Activated CD4-positive, alpha-beta T cell treated with anti-CD3 and anti-CD28 coated beads for 36 hours (primary cell): ENCODE results near the gene NOTUM. TPM values are rescaled to one million over a fixed set of nuclear protein-coding genes. Genes with fewer than 3 reads are reported as not detected.

Experiments
- ATAC-seq: fragments of 200-7000 bp; cut with Tn5 transposase; one replicate; pipeline ENCODE4 v1.10.0; 2021; ENCODE audit warnings: mild to moderate bottlenecking, moderate library complexity
- CTCF ChIA-PET: fragments of 350-600 bp; sonication (Branson Sonifier 250); formaldehyde crosslinking; loops from one replicate; lab custom pipeline; 2021; ENCODE audit warnings: antibody characterized with exemption; lab: Charles Lee
- POLR2A ChIA-PET: fragments of 350-600 bp; sonication (Branson Sonifier 250); formaldehyde crosslinking; loops from one replicate; lab custom pipeline; 2021; ENCODE audit warnings: antibody characterized with exemption, inconsistent platforms; lab: Charles Lee
- DNase-seq: peaks from one replicate; pipeline ENCODE4 v3.0.0-alpha.2; 2020
- H3K27ac Mint-ChIP-seq: one replicate; pipeline ENCODE4 v1.8.0; 2021; ENCODE audit warnings: mixed read lengths
- H3K27me3 Mint-ChIP-seq: one replicate; pipeline ENCODE4 v1.8.0; 2021; ENCODE audit warnings: mixed read lengths
- H3K36me3 Mint-ChIP-seq: one replicate; pipeline ENCODE4 v1.8.0; 2021; ENCODE audit warnings: low read depth, mixed read lengths
- H3K4me1 Mint-ChIP-seq: one replicate; pipeline ENCODE4 v1.8.0; 2021; ENCODE audit warnings: mixed read lengths
- H3K4me3 Mint-ChIP-seq: one replicate; pipeline ENCODE4 v1.8.0; 2021; ENCODE audit warnings: mild to moderate bottlenecking, moderate library complexity, mixed read lengths
- H3K9me3 Mint-ChIP-seq: one replicate; pipeline ENCODE4 v1.8.0; 2021; ENCODE audit warnings: low read depth, mixed read lengths
- intact Hi-C, 2 experiments: fragments of 100-400 bp; cut with DNase I in 1 of 2; cut with micrococcal nuclease in 1 of 2; formaldehyde crosslinking; loops; one replicate each; pipeline versions ENCODE4 v1.14.2 to v1.15.1; 2022 to 2024; cut with DNase I, micrococcal nuclease
- total RNA-seq, 2 experiments: library from RNA; stranded (reverse); gene quantifications; one replicate each; pipeline ENCODE4 v1.2.3, GENCODE V29; 2021

NOTUM gene
- total RNA-seq, 2 experiments from 2014 or later = 0.87 to 0.97 TPM

- no peak for DNase-seq
- Mint-ChIP-seq H3K27me3 (peaks cover 2% of the 10 kb centered on the region), H3K36me3 (no peaks in the 10 kb centered on the region), H3K9me3 (no peaks in the 10 kb centered on the region), H3K4me3 (no peak overlapping the region), H3K4me1 (peaks cover 2% of the 10 kb centered on the region), H3K27ac (no peak overlapping the region)
- intact Hi-C loops = loop anchor here in 1 of 2 experiments (1.0 kb wide), 1 partner anchor 220 kb away; no protein-coding TSS in a partner anchor
- POLR2A ChIA-PET = interaction anchor here (0.6 kb wide), 1 partner anchor 11 kb away, joined by 4 read pairs; no protein-coding TSS in a partner anchor
- no peak for ATAC-seq
- CTCF ChIA-PET = interaction anchor here (0.7 kb wide), 1 partner anchor 67 kb away, joined by 3 read pairs; no protein-coding TSS in a partner anchor
Observed at GRCh38 chr17:81952792-81953228, 8.2 kb downstream of the NOTUM start.

DNA sequence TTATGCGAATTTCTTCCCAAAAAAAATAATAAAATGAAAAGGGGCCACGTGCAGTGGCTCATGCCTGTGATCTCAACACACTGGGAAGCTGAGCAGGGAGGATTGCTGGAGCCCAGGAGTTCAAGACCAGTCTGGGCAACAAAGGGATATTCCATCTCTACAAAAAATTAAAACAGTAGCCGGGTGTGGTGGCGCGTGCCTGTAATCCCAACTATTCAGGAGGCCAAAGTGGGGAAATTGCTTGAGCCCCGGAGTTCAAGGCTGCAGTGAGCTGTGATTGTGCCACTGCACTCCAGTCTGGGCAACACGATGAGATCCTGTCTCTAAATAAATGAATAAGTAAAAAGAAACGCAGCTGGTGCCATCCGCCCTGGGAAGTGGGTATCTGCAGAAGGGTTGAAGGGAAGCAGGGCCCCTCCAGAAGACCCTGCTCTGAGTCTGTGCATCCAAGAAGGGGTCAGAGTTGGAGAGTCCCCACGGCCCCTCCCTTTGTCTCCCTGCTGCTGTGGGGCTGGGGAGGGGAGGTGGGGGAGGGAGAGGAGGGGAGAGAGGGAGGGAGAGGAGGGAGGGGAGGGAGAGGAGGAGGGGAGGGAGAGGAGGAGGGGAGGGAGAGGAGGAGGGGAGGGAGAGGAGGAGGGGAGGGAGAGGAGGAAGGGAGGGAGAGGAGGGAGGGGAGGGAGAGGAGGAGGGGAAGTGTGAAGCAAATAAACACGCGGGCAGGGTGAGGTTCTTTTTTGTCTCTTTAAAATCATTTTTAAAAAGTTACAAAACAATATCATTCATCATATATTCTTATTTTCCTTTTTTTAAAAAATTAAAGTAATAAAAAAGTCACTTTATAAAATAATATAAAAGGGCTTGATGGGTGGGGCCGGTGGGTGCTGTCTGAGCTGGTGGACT is 9.0 kb downstream of the NOTUM start:
- ATAC-seq (no peak), DNase-seq (no peak)
- Mint-ChIP-seq H3K9me3 (no peaks in the 10 kb centered on the region), H3K4me3 (no peak overlapping the region), H3K27me3 (peaks cover 2% of the 10 kb centered on the region), H3K36me3 (no peaks in the 10 kb centered on the region), H3K27ac (no peak overlapping the region), H3K4me1 (peaks cover 2% of the 10 kb centered on the region)
- POLR2A ChIA-PET = interaction anchor here (0.5 kb wide), 1 partner anchor 80 kb away, joined by 4 read pairs; no protein-coding TSS in a partner anchor
- CTCF ChIA-PET = no interaction called here
- intact Hi-C loops = no loop called here

DNA sequence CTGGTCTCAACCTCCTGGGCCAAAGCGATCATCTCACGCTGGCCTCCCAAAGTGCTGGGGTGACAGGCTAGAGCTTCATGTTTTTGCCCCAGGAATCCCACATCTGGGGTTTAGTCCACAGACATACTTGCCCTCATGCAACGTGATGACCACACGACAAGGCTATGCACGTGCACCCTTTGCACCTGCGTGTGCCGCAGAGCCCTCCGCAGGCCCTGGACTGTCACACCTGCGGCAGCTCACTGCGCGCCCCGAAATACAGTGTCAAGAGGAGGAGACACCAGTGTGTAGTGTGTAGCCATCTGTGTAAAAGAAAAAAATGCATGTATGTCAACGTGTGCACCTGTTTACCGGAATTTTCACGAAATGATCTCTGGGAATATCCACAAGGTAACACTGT is 10.5 kb downstream of the NOTUM start:
- POLR2A ChIA-PET = no interaction called here
- CTCF ChIA-PET = interaction anchor here (0.9 kb wide), 1 partner anchor 9 kb away, joined by 4 read pairs; no protein-coding TSS in a partner anchor
- no peaks in the 10 kb centered on the region for H3K9me3 Mint-ChIP-seq
- H3K4me1 Mint-ChIP-seq = peaks cover 2% of the 10 kb centered on the region
- no peak for DNase-seq
- no peak overlapping the region for H3K27ac Mint-ChIP-seq
- peaks cover 2% of the 10 kb centered on the region for H3K27me3 Mint-ChIP-seq
- H3K4me3 Mint-ChIP-seq = no peak overlapping the region
- intact Hi-C loops = no loop called here
- no peak for ATAC-seq
- no peaks in the 10 kb centered on the region for H3K36me3 Mint-ChIP-seq

GRCh38 chr17:81948635-81949378 is 12.2 kb downstream of the NOTUM start:
- ChIA-PET CTCF (no interaction called here), POLR2A (interaction anchor here (0.6 kb wide), 1 partner anchor 396 kb away, joined by 3 read pairs; the partner anchor contains the start of gene FAAP100)
- DNase-seq = no peak
- ATAC-seq = no peak
- Mint-ChIP-seq H3K4me3 (no peak overlapping the region), H3K36me3 (no peaks in the 10 kb centered on the region), H3K27me3 (peaks cover 2% of the 10 kb centered on the region), H3K4me1 (peaks cover 2% of the 10 kb centered on the region), H3K27ac (no peak overlapping the region), H3K9me3 (no peaks in the 10 kb centered on the region)
- intact Hi-C loops = no loop called here

GRCh38 chr17:81947189-81947588 is 13.8 kb downstream of the NOTUM start, which contains the start of gene MYADML2:
MYADML2 (minus strand) TSS chr17:81947233; CDS start chr17:81941741, 5,492 bp downstream.
- DNase-seq (no peak), ATAC-seq (no peak)
- Mint-ChIP-seq H3K36me3 (no peaks in the 10 kb centered on the region), H3K4me1 (peaks cover 2% of the 10 kb centered on the region), H3K27ac (no peak within 1 kb of the TSS), H3K9me3 (no peaks in the 10 kb centered on the region), H3K27me3 (peaks cover 4% of the 10 kb centered on the region), H3K4me3 (no peak within 1 kb of the TSS)
- ChIA-PET CTCF (no interaction called here), POLR2A (no interaction called here)
- intact Hi-C loops = no loop called here

GRCh38 chr17:81944858-81945257 is 16.1 kb downstream of the NOTUM start:
- ATAC-seq = no peak
- Mint-ChIP-seq H3K36me3 (no peaks in the 10 kb centered on the region), H3K27ac (no peak overlapping the region), H3K4me3 (no peak overlapping the region), H3K9me3 (no peaks in the 10 kb centered on the region), H3K27me3 (peaks cover 5% of the 10 kb centered on the region), H3K4me1 (no peaks in the 10 kb centered on the region)
- DNase-seq = no peak
- POLR2A ChIA-PET = interaction anchor here (0.6 kb wide), 1 partner anchor 551 kb away, joined by 10 read pairs; no protein-coding TSS in a partner anchor
- intact Hi-C loops = no loop called here
- CTCF ChIA-PET = interaction anchor here (0.8 kb wide), 1 partner anchor 38 kb away, joined by 3 read pairs; no protein-coding TSS in a partner anchor

DNA sequence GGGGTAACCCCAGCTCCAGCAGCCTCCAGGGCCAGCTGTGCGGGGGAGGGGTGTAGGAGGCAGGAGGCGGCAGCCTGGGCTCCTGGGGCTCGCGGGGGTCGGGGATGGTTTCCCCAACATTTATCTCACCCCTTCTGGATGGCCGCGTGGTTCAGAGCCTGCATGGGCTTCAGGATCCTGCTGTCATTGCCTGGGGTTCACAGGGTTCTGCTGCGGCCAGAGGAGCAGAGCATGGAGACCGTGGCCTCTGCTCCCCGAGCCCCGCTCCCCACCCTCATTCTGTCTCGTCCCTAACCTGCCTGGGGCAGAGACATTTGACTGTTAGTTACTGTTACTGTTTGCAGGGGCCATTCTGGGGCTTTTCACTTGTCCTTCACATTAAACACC is 18.8 kb downstream of the NOTUM start:
- Mint-ChIP-seq H3K27ac (no peak overlapping the region), H3K36me3 (no peaks in the 10 kb centered on the region), H3K9me3 (no peaks in the 10 kb centered on the region), H3K4me1 (peaks cover 5% of the 10 kb centered on the region), H3K27me3 (peaks cover 5% of the 10 kb centered on the region), H3K4me3 (no peak overlapping the region)
- ATAC-seq = no peak
- intact Hi-C loops = no loop called here
- POLR2A ChIA-PET = no interaction called here
- CTCF ChIA-PET = no interaction called here
- no peak for DNase-seq

- Mint-ChIP-seq H3K4me1 (peaks cover 5% of the 10 kb centered on the region), H3K36me3 (no peaks in the 10 kb centered on the region), H3K9me3 (no peaks in the 10 kb centered on the region), H3K27ac (no peak overlapping the region), H3K27me3 (peaks cover 5% of the 10 kb centered on the region), H3K4me3 (no peak overlapping the region)
- DNase-seq (no peak), ATAC-seq (no peak)
- ChIA-PET CTCF (no interaction called here), POLR2A (interaction anchor here (0.6 kb wide), 2 partner anchors 48 to 82 kb away, joined by 3 read pairs; partner anchors contain the start of gene LRRC45)
- intact Hi-C loops = no loop called here
Observed at GRCh38 chr17:81941484-81942166, 19.4 kb downstream of the NOTUM start.

DNA sequence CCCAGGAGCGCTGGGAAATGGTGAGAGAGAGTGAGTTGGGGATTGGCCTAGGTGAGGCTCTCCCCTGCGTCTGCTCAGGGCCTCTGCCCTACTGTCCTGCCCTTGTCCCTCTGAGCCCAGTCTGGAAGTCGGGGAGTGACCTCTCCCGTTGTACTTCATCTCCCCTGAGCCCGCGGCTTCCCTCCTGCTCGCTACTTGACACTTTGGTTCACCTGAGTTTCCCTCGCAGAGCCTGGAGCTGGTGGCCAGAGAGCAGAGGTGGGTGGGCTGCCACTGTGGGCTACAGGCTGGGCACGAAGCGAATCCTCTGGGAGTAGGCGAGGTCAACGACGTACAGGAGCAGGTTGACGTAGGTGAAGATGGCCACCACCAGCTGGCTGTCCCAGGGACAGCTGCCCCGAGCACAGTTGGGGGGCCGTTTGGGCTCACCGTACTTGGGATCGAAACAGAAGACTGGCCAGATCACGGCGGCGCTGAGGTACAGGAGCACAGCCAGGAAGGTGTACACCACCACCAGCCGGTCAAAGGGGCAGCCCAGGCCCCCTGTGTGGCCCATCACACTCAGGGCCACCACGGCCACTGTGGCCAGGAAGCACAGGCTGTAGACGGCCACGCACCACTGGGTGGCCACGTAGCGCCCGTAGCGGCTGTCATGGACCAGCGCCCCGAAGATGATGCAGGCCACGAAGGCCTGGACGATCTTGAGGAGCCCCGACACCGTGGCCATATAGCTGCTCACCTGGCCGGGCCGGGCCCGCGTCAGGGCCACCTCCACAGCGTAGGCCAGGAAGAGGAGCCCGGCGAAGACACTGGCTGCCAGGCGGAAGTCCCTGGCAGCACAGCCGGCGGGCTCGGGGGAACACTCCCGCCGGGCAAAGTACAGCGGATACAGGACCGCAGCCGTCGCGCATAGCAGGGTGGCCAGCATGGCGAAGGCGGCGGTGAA is 20.2 kb downstream of the NOTUM start:
- ATAC-seq = no peak
- Mint-ChIP-seq H3K4me1 (peaks cover 7% of the 10 kb centered on the region), H3K36me3 (peaks cover 2% of the 10 kb centered on the region), H3K27ac (no peak overlapping the region), H3K27me3 (peaks cover 5% of the 10 kb centered on the region), H3K4me3 (no peak overlapping the region), H3K9me3 (no peaks in the 10 kb centered on the region)
- DNase-seq = no peak
- intact Hi-C loops = no loop called here
- ChIA-PET CTCF (interaction anchor here (1.0 kb wide), 1 partner anchor 100 kb away, joined by 3 read pairs; no protein-coding TSS in a partner anchor), POLR2A (interaction anchor here (0.6 kb wide), 1 partner anchor 82 kb away, joined by 3 read pairs; the partner anchor contains the start of gene LRRC45)

DNA sequence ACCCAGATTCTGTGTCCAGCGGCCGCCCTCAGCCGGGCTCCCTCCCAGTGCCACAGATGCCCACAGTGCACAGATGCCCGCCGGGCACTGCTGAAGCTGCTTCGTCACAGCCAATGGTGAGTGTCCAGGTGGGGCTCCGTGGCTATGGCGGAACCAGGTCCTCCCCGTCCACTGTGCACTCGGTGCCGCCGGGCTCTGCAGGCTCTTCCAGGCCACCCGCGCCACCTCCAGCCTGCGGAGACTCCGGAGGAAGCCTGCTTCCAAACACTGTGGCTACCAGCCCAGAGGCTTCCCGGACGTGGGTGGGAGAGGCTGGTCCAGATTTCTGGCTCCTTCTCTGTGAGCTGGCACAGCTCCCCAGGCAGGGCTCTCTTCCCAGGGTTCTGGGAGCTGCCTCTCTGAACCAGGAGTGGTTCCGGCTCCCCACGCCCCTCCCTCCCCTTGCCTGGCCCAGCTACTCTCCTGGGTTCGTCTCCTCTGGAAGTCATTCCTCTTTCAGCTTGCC is 21.1 kb downstream of the NOTUM start:
- DNase-seq (no peak), ATAC-seq (no peak)
- peaks cover 5% of the 10 kb centered on the region for H3K27me3 Mint-ChIP-seq
- H3K4me1 Mint-ChIP-seq = peaks cover 10% of the 10 kb centered on the region
- H3K36me3 Mint-ChIP-seq = peaks cover 10% of the 10 kb centered on the region
- intact Hi-C loops = loop anchor here in 1 of 2 experiments (5.0 kb wide), 1 partner anchor 108 kb away; the partner anchor contains the start of gene MCRIP1
- H3K4me3 Mint-ChIP-seq = no peak overlapping the region
- CTCF ChIA-PET = interaction anchor here (0.6 to 1.0 kb wide), 2 partner anchors 12 to 101 kb away, joined by 3 read pairs; no protein-coding TSS in a partner anchor
- H3K9me3 Mint-ChIP-seq = no peaks in the 10 kb centered on the region
- POLR2A ChIA-PET = no interaction called here
- no peak overlapping the region for H3K27ac Mint-ChIP-seq
